Neutrophil (primary cell): ENCODE data around the gene RFTN2.

Experiments used
- H3K27ac ChIP-seq: fragments of 200-600 bp; sonication (generic); 2 replicates; pipeline ENCODE4 v1.5.1; 2016; ENCODE audit warnings: mild to moderate bottlenecking, moderate library complexity
- H3K27me3 ChIP-seq: fragments of 200-600 bp; sonication (generic); 2 replicates; pipeline ENCODE4 v1.6.0; 2016; ENCODE audit warnings: mild to moderate bottlenecking
- H3K36me3 ChIP-seq: fragments of 200-600 bp; sonication (generic); 2 replicates; pipeline ENCODE4 v1.5.1; 2017
- H3K4me1 ChIP-seq, 2 experiments: fragments of 200-600 bp in 1 of 2; sonication (generic) in 1 of 2; 1 replicate in 1 of 2; 2 replicates in 1 of 2; pipeline versions ENCODE4 v1.5.1 to v1.6.1; 2013 to 2016; ENCODE audit warnings: low read depth in 1 of 2, low read length in 1 of 2, mild to moderate bottlenecking in 1 of 2, moderate library complexity in 1 of 2; ENCODE audit not compliant: control insufficient read depth in 1 of 2, insufficient read depth in 1 of 2
- H3K4me3 ChIP-seq, 2 experiments: fragments of 200-600 bp in 1 of 2; sonication (generic) in 1 of 2; 1 replicate in 1 of 2; 2 replicates in 1 of 2; pipeline ENCODE4 v1.5.1; 2013 to 2016; ENCODE audit warnings: low read depth in 1 of 2, low read length in 1 of 2, mild to moderate bottlenecking in 1 of 2, moderate library complexity in 1 of 2
- H3K9me3 ChIP-seq: fragments of 200-600 bp; sonication (generic); 2 replicates; pipeline ENCODE4 v1.5.1; 2016
- TF ChIP-seq, protein P1 (sequence below): fragments of 200-600 bp; sonication (generic); IDR thresholded peaks from 2 replicates; pipeline ENCODE4 v1.5.1; 2016; ENCODE audit warnings: antibody characterized with exemption

RFTN2 gene

DNA sequence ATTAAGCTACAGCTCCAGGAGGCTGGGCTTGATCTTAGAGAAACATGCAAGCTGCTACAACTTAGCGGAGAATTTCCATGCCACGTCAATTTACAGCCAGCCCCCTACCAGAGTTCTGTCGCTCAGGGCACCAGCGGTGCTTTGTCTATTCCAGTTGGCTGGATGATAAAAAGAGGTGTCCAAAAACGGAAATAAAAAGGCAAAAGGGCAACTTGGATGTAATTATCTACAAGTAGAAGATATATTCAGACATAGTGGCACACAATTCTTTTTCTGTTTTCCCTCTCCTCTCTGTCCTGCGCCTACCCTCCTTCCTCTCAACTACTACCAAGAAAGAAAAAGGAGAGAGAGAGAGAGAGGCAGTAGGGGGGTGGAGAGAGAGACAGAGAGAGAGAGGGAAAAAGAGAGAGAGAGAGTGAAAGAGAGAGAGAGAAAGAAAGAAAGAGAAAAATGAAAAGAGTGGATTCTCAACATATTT lies 363 bp upstream of the RFTN2 start:
- Histone ChIP-seq H3K27me3 (peaks cover 18% of the 10 kb centered on the region), H3K9me3 (no peaks in the 10 kb centered on the region), H3K27ac (no peak overlapping the region), H3K36me3 (no peaks in the 10 kb centered on the region), H3K4me3 (no peak overlapping the region), H3K4me1 (no peaks in the 10 kb centered on the region)
- TF ChIP-seq, protein P1, sequence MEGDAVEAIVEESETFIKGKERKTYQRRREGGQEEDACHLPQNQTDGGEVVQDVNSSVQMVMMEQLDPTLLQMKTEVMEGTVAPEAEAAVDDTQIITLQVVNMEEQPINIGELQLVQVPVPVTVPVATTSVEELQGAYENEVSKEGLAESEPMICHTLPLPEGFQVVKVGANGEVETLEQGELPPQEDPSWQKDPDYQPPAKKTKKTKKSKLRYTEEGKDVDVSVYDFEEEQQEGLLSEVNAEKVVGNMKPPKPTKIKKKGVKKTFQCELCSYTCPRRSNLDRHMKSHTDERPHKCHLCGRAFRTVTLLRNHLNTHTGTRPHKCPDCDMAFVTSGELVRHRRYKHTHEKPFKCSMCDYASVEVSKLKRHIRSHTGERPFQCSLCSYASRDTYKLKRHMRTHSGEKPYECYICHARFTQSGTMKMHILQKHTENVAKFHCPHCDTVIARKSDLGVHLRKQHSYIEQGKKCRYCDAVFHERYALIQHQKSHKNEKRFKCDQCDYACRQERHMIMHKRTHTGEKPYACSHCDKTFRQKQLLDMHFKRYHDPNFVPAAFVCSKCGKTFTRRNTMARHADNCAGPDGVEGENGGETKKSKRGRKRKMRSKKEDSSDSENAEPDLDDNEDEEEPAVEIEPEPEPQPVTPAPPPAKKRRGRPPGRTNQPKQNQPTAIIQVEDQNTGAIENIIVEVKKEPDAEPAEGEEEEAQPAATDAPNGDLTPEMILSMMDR: no peak

DNA sequence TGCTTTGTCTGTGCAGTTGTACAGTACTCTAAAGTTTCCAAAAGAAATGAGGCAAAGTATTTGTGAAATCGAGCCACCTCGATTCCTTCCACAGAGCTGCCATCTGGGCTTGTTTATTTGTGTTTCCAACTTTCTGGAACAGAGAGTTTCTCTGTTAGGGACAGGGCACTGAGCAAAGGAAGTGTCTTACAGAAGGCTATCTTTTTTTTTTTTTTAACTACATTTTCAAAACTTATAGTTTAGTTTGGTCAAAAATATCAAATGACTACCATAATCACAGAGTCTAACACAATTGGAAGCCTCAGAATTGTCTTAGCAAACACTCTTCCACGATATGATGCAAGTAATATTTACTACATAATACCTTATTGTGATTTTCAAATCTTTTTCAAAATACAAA lies 796 bp downstream of the RFTN2 start:
- TF ChIP-seq, protein P1: no peak
- no peak overlapping the region for H3K4me3 ChIP-seq
- no peaks in the 10 kb centered on the region for H3K36me3 ChIP-seq
- H3K27me3 ChIP-seq: peaks cover 14% of the 10 kb centered on the region
- no peaks in the 10 kb centered on the region for H3K9me3 ChIP-seq
- H3K27ac ChIP-seq: no peak overlapping the region
- no peaks in the 10 kb centered on the region for H3K4me1 ChIP-seq

DNA sequence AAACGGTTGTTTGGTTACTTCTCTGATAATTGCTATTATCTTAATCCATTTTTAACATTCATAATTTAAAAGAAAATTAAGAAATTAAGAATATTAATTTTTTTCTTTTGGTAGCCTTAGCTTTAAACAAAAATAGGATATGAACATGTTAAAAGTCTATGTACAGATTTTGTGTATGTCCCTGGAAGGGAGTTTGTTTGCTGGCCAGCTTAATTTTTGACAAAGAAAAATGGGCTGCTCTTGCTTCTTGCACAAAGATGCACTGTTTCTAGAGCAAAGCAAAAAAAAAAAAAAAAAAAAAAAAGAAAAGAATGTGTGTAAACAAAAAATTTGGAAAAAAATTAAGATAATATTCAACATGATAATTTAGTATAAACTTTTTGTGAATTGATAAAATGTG lies 1.3 kb downstream of the RFTN2 start:
- Histone ChIP-seq H3K27ac (no peak overlapping the region), H3K4me1 (no peaks in the 10 kb centered on the region), H3K9me3 (no peaks in the 10 kb centered on the region), H3K4me3 (no peak overlapping the region), H3K27me3 (peaks cover 14% of the 10 kb centered on the region), H3K36me3 (no peaks in the 10 kb centered on the region)
- TF ChIP-seq, protein P1: no peak

DNA sequence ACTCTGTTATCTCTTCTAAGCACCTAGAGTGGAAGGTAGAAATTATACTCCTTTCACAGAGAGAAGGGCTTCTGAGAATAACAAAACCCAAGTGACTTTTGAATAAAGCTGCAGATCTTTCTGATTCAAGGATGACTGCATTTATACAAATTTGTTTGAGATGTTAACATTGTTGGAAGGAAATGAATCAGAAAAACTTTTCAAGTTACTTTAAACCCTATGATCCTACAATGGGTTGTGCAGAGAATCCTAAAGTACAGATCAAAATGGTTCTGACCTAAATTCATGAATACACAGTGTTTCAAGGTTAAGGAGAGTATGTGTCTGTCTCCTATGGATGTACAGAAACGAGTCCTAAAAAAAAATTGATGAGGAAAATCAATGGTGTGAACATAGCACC lies 1.8 kb downstream of the RFTN2 start:
- Histone ChIP-seq H3K4me1 (no peaks in the 10 kb centered on the region), H3K36me3 (no peaks in the 10 kb centered on the region), H3K4me3 (no peak overlapping the region), H3K27ac (no peak overlapping the region), H3K9me3 (no peaks in the 10 kb centered on the region), H3K27me3 (peaks cover 14% of the 10 kb centered on the region)
- TF ChIP-seq, protein P1: no peak

DNA sequence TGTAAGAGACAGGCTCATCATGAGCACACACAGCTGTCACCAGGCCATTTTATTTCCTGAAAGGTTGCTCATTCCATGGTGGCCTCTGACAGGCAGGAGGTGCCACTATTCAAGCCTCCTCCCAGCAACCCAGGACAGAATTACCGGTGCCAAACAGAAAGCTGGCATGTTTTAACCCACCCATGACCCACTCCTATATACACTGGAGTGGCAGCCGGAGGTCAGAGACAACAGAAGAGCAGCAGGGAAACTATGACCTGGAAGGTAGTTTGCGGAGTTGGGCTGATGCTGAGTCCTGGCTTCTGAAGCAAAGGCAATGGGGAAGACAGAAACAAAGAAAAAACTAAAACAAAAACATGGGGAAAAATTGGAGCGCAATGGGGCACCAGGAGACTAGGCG lies 2.3 kb downstream of the RFTN2 start:
- Histone ChIP-seq H3K27me3 (peaks cover 14% of the 10 kb centered on the region), H3K9me3 (no peaks in the 10 kb centered on the region), H3K4me3 (no peak overlapping the region), H3K4me1 (no peaks in the 10 kb centered on the region), H3K27ac (no peak overlapping the region), H3K36me3 (no peaks in the 10 kb centered on the region)
- TF ChIP-seq, protein P1: no peak

DNA sequence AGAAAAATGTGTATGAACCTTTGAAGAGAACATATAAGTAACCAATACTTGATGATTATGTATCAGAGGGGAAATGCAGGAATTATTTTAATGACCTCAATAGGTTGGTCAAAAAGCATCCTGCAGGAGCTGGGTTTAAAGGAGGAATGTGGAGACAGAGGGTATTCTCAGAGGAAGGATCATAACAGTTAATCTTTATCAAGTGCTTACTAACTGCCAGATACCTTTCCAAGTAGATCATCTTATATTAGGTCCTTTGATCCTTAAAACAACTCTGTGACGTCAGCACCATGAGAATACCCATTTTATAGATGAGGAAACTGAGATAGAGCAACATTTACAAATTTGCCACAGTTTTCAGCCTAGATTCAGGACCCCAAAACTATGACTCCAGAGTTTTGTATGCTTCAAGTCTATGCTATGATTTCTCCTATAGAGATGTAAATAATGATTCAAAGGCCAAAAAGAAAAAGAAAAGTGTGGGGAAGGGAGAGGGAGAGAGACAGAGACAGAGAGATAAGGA lies 3.0 kb downstream of the RFTN2 start:
- H3K4me3 ChIP-seq: no peak overlapping the region
- no peaks in the 10 kb centered on the region for H3K9me3 ChIP-seq
- H3K27ac ChIP-seq: no peak overlapping the region
- H3K4me1 ChIP-seq: no peaks in the 10 kb centered on the region
- peaks cover 14% of the 10 kb centered on the region for H3K27me3 ChIP-seq
- TF ChIP-seq, protein P1: no peak
- no peaks in the 10 kb centered on the region for H3K36me3 ChIP-seq
